Trophoblast cell (in vitro differentiated cells and primary cell): ENCODE data around the gene INO80E. TPM values are rescaled to one million over a fixed set of nuclear protein-coding genes. Genes with fewer than 3 reads are reported as not detected.

Experiments used
- DNase-seq, 2 donors: peaks; one replicate each; pipeline ENCODE4 v3.0.0-alpha.2; 2016
- H2AFZ ChIP-seq: 2 replicates; pipeline ENCODE4 v1.6.1; 2013; ENCODE audit warnings: low read length, moderate library complexity, mild to moderate bottlenecking; ENCODE audit not compliant: insufficient read depth, poor library complexity
- H2AK5ac ChIP-seq: 2 replicates; pipeline ENCODE4 v1.6.1; 2013; ENCODE audit warnings: mild to moderate bottlenecking, low read length
- H2BK120ac ChIP-seq: 2 replicates; pipeline ENCODE4 v1.6.1; 2013; ENCODE audit warnings: low read length, mild to moderate bottlenecking, moderate library complexity; ENCODE audit not compliant: insufficient read depth, poor library complexity
- H2BK12ac ChIP-seq: 2 replicates; pipeline ENCODE4 v1.6.1; 2013; ENCODE audit warnings: mild to moderate bottlenecking, low read length, moderate library complexity
- H2BK5ac ChIP-seq: 2 replicates; pipeline ENCODE4 v1.6.1; 2013; ENCODE audit warnings: low read length, low read depth, moderate library complexity, mild to moderate bottlenecking; ENCODE audit not compliant: poor library complexity
- H3K14ac ChIP-seq: 2 replicates; pipeline ENCODE4 v1.6.1; 2013; ENCODE audit warnings: mild to moderate bottlenecking, low read length
- H3K18ac ChIP-seq: 2 replicates; pipeline ENCODE4 v1.6.1; 2013; ENCODE audit warnings: mild to moderate bottlenecking, low read length
- H3K23ac ChIP-seq: 2 replicates; pipeline ENCODE4 v1.6.1; 2013; ENCODE audit warnings: low read length
- H3K27ac ChIP-seq: 2 replicates; pipeline ENCODE4 v1.5.1; 2013; ENCODE audit warnings: low read depth, mild to moderate bottlenecking, inconsistent platforms, low read length, moderate library complexity
- H3K27me3 ChIP-seq: 2 replicates; pipeline ENCODE4 v1.6.1; 2013; ENCODE audit warnings: inconsistent platforms, mild to moderate bottlenecking, low read length, moderate library complexity; ENCODE audit not compliant: insufficient read depth
- H3K36me3 ChIP-seq, 2 experiments: 1 replicate in 1 of 2; 2 replicates in 1 of 2; pipeline ENCODE4 v1.6.1; 2013; ENCODE audit warnings: low read length in 2 of 2, mild to moderate bottlenecking in 2 of 2, moderate library complexity in 1 of 2; ENCODE audit not compliant: insufficient read depth in 2 of 2, control insufficient read depth in 1 of 2
- H3K4ac ChIP-seq: 2 replicates; pipeline ENCODE4 v1.6.1; 2013; ENCODE audit warnings: low read depth, mild to moderate bottlenecking, low read length, moderate library complexity
- H3K4me1 ChIP-seq, 2 experiments: 1 replicate in 1 of 2; 2 replicates in 1 of 2; pipeline ENCODE4 v1.6.1; 2013; ENCODE audit warnings: low read length in 2 of 2, mild to moderate bottlenecking in 2 of 2, moderate library complexity in 1 of 2; ENCODE audit not compliant: insufficient read depth in 2 of 2, control insufficient read depth in 1 of 2
- H3K4me2 ChIP-seq: 2 replicates; pipeline ENCODE4 v1.6.1; 2013; ENCODE audit warnings: inconsistent platforms, mild to moderate bottlenecking, low read length, moderate library complexity
- H3K4me3 ChIP-seq: 2 replicates; pipeline ENCODE4 v1.5.1; 2013; ENCODE audit warnings: mild to moderate bottlenecking, low read depth, low read length, inconsistent platforms
- H3K79me1 ChIP-seq: one replicate; pipeline ENCODE4 v1.6.1; 2013; ENCODE audit warnings: low read length
- H3K79me2 ChIP-seq: 2 replicates; pipeline ENCODE4 v1.6.1; 2013; ENCODE audit warnings: low read length, mild to moderate bottlenecking; ENCODE audit not compliant: control insufficient read depth, insufficient read depth, poor library complexity
- H3K9ac ChIP-seq: 2 replicates; pipeline ENCODE4 v1.6.1; 2013; ENCODE audit warnings: mild to moderate bottlenecking, low read length
- H3K9me3 ChIP-seq: 2 replicates; pipeline ENCODE4 v1.6.1; 2013; ENCODE audit warnings: low read depth, mild to moderate bottlenecking, control low read depth, inconsistent platforms, low read length; ENCODE audit not compliant: insufficient read depth
- H4K12ac ChIP-seq: 2 replicates; pipeline ENCODE4 v1.6.1; 2013; ENCODE audit warnings: low read depth, mild to moderate bottlenecking, low read length, moderate library complexity
- H4K8ac ChIP-seq: 2 replicates; pipeline ENCODE4 v1.6.1; 2013; ENCODE audit warnings: low read depth, mild to moderate bottlenecking, low read length, moderate library complexity
- H4K91ac ChIP-seq: one replicate; pipeline ENCODE4 v1.6.1; 2013; ENCODE audit warnings: low read depth, mild to moderate bottlenecking, low read length, moderate library complexity
- WGBS: extraction: QIAGEN DNeasy Blood & Tissue Kit; methylation state at CpG from one replicate; pipeline ENCODE4 v1.1.7; 2013; ENCODE audit warnings: missing lambda C conversion rate; ENCODE audit not compliant: insufficient read length, insufficient coverage; ENCODE audit errors: extremely low coverage; 5-methylcytosine and 5-hydroxymethylcytosine counted together
- polyA plus RNA-seq: library from polyadenylated mRNA; stranded (reverse); fragments of 200-250 nt; gene quantifications from 2 replicates; pipeline ENCODE4 v1.2.3, GENCODE V29; 2013

The INO80E gene, protein sequence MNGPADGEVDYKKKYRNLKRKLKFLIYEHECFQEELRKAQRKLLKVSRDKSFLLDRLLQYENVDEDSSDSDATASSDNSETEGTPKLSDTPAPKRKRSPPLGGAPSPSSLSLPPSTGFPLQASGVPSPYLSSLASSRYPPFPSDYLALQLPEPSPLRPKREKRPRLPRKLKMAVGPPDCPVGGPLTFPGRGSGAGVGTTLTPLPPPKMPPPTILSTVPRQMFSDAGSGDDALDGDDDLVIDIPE
- 47.0 and 48.1 TPM in 2 replicates for polyA plus RNA-seq

DNA sequence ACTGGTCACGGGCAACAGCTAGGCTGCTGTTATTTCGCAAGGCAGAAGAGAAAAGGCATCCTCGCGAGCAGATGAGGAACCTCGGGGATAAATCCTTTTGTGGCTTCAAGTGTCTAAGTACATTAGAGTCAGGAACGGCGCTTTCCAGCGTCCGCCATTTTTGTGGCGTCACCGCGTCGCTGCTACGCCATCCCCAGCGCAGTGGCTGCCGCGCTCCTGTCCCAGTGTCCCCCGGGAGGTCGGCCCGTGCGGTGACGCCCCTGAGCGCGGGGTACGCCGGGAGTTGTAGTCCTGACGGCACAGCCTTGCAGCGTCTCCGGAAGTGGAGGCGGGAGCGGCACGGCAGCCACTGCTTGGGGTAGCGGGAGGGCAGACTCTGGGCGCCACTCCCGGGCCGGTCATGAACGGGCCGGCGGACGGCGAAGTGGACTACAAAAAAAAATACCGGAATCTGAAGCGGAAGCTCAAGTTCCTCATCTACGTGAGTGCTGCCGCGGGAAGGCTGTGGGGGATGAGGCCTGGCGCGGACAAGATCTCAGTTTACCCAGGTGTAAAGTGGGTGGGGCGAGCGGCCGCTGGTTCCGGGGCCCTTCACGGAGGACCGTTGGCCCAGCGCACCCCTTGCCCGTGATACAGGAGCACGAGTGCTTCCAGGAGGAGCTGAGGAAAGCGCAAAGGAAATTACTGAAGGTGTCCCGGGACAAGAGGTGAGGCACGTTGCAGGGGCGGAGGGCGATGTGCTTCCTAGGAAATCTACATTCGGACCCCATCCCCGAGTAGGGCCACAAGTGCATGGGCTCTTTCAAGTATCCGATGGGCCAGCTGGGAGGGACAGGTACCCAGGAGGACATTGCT, at the start of gene INO80E:
Gene INO80E (plus strand): TSS at position 331 of the 855 bp plus-strand sequence. CDS start 70 bp downstream, at position 401.
- Histone ChIP-seq H3K9ac (peak within 1 kb of the TSS; percentile 86), H3K27me3 (no peaks in the 10 kb centered on the region), H4K12ac (peak within 1 kb of the TSS; percentile 84), H3K4ac (peak within 1 kb of the TSS; percentile 52), H3K36me3 (peaks cover 33 to 40% of the 10 kb centered on the region in 2 experiments), H3K14ac (peak within 1 kb of the TSS; percentile 78), H3K18ac (peak within 1 kb of the TSS; percentile 76), H4K8ac (peak within 1 kb of the TSS; percentile 96), H2AFZ (peak within 1 kb of the TSS; percentile 89), H2BK5ac (peak within 1 kb of the TSS; percentile 62), H3K9me3 (no peaks in the 10 kb centered on the region), H2BK120ac (peak within 1 kb of the TSS; percentile 24), H2BK12ac (no peak within 1 kb of the TSS), H3K4me1 (peaks cover 8 to 9% of the 10 kb centered on the region in 2 experiments), H2AK5ac (peak within 1 kb of the TSS; percentile 34), H3K4me2 (peak within 1 kb of the TSS; percentile 82), H3K79me2 (peaks cover 7% of the 10 kb centered on the region), H3K4me3 (peak within 1 kb of the TSS; percentile 85), H3K23ac (no peak within 1 kb of the TSS), H3K79me1 (peaks cover 11% of the 10 kb centered on the region), H4K91ac (peak within 1 kb of the TSS; percentile 80), H3K27ac (peak within 1 kb of the TSS; percentile 53)
- peak; percentile 99 for DNase-seq
- no CpG with 5 or more reads among the region's 65 CpGs for WGBS

DNA sequence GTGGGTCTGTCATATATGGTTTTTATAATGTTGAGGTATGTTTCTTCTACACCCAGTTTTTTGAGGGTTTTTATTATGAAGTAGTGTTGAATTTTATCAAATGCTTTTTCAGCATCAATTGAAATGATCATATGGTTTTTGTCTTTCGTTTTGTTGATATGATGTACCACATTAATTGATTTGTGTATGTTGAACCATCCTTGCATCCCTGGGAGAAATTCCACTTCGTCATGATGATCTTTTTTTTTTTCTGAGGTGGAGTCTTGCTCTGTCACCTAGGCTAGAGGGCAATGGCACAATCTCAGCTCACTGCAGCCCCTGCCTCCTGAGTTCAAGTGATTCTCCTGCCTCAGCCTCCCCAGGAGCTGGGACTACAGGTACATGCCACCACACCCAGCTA, 48.1 kb upstream of the INO80E start:
- H2BK120ac ChIP-seq: no peak overlapping the region
- H3K27me3 ChIP-seq: no peaks in the 10 kb centered on the region
- no peaks in the 10 kb centered on the region for H3K36me3 ChIP-seq
- H4K12ac ChIP-seq: no peak overlapping the region
- H4K8ac ChIP-seq: no peak overlapping the region
- DNase-seq: no peak
- no peak overlapping the region for H2AK5ac ChIP-seq
- WGBS: no CpG with 5 or more reads among the region's 2 CpGs
- H2BK12ac ChIP-seq: no peak overlapping the region
- H2BK5ac ChIP-seq: no peak overlapping the region
- peaks cover 15% of the 10 kb centered on the region for H3K79me1 ChIP-seq
- peaks cover 1% of the 10 kb centered on the region for H3K79me2 ChIP-seq
- no peaks in the 10 kb centered on the region for H3K9me3 ChIP-seq
- H3K18ac ChIP-seq: no peak overlapping the region
- H3K4me3 ChIP-seq: no peak overlapping the region
- H3K14ac ChIP-seq: no peak overlapping the region
- H3K4ac ChIP-seq: no peak overlapping the region
- H3K4me1 ChIP-seq: peaks cover 0 to 21% of the 10 kb centered on the region in 2 experiments
- H3K27ac ChIP-seq: no peak overlapping the region
- no peak overlapping the region for H2AFZ ChIP-seq
- H3K4me2 ChIP-seq: no peak overlapping the region
- H3K9ac ChIP-seq: no peak overlapping the region
- H4K91ac ChIP-seq: no peak overlapping the region
- no peak overlapping the region for H3K23ac ChIP-seq

DNA sequence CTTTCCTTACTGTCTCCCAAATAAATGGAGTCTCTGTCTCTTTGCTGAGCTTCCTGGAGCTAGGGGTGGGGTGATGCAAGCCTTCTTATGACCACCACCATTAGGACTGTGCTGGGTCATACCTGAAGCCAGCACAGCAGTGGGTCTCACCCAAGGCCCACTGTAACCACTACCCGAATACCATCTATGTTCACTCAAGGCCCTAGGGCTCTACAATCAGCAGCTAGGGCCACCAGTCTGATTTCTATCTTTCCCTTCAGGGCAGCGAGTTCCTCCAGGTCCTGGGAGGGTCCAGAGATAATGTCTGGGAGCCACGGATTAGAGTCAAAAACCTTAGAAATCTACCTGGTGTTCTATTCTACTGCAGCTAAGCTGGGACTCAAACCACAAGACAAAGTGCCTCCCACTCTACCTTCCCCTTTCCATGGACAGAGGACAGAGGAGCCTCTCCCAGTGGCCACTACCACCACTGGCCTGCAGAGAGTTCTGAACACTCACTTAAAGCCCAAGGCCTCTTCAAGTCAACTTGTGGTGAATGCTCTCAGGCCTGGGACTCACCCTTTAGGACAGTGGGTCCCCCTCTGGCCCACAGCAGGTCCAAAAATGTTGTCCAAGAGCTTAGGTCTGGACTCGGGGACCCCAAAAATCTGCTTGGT, 45.1 kb upstream of the INO80E start:
- Histone ChIP-seq H4K91ac (peak overlapping the region; percentile 37), H2BK12ac (no peak overlapping the region), H2AK5ac (no peak overlapping the region), H3K4ac (no peak overlapping the region), H3K27me3 (no peaks in the 10 kb centered on the region), H3K23ac (no peak overlapping the region), H3K4me3 (no peak overlapping the region), H2BK5ac (peak overlapping the region; percentile 18), H3K18ac (no peak overlapping the region), H3K4me1 (peaks cover 0 to 10% of the 10 kb centered on the region in 2 experiments), H3K4me2 (no peak overlapping the region), H3K9ac (no peak overlapping the region), H2BK120ac (no peak overlapping the region), H3K27ac (peak overlapping the region; percentile 72), H3K14ac (peak overlapping the region; percentile 10), H3K79me1 (peaks cover 5% of the 10 kb centered on the region), H3K9me3 (no peaks in the 10 kb centered on the region), H3K36me3 (no peaks in the 10 kb centered on the region), H2AFZ (no peak overlapping the region), H3K79me2 (no peaks in the 10 kb centered on the region), H4K12ac (no peak overlapping the region), H4K8ac (no peak overlapping the region)
- peak; percentile 77 to 78 for DNase-seq
- WGBS: no CpG with 5 or more reads among the region's 4 CpGs

DNA sequence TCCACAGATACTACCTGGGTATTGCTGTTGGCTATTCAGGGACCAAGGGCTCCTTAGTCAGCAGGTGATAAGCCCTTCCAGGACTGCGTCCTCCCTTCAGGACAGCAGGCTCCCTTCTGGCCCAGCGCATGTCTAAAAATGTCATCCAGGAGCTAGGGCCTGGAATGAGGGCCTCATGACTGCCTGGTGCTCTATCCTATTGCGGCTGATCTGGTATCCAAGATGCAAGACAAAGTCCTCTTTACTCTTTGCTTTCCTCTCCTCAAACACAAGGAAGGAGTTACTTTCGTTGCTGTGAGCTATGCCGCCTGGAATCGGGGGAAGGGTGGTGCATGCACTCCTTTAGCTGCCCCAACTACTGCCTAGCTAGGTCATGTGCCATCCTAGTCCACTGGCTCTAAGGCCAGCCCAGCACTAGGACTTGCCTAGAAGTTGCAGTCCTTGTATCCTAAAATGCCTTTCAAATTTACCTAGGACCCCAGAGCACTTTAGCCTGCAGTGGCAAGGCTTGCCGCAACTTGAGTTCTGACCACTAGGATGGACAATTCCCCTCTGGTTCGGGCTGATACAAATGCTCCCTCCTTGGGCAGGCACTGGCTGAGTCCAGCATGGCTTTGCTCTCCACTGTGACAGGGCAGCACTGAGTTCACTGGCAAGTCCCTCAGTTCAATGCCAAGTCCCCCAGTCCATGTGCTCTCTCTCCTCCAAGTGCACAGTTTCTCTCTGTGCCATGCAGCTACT, 44.2 kb upstream of the INO80E start:
- no peak overlapping the region for H2BK120ac ChIP-seq
- WGBS: no CpG with 5 or more reads among the region's 8 CpGs
- peaks cover 5% of the 10 kb centered on the region for H3K79me1 ChIP-seq
- H4K91ac ChIP-seq: peak overlapping the region; percentile 1
- no peak overlapping the region for H4K8ac ChIP-seq
- peak in 1 of 2 donors; percentile 23 for DNase-seq
- H3K4ac ChIP-seq: no peak overlapping the region
- no peak overlapping the region for H2BK5ac ChIP-seq
- no peaks in the 10 kb centered on the region for H3K27me3 ChIP-seq
- no peak overlapping the region for H3K14ac ChIP-seq
- H4K12ac ChIP-seq: no peak overlapping the region
- H3K9ac ChIP-seq: no peak overlapping the region
- H3K18ac ChIP-seq: no peak overlapping the region
- no peak overlapping the region for H3K23ac ChIP-seq
- H2BK12ac ChIP-seq: peak overlapping the region; percentile 42
- H3K9me3 ChIP-seq: no peaks in the 10 kb centered on the region
- H3K4me2 ChIP-seq: no peak overlapping the region
- H3K27ac ChIP-seq: no peak overlapping the region
- no peak overlapping the region for H3K4me3 ChIP-seq
- H2AK5ac ChIP-seq: no peak overlapping the region
- H3K36me3 ChIP-seq: no peaks in the 10 kb centered on the region
- H3K79me2 ChIP-seq: no peaks in the 10 kb centered on the region
- H3K4me1 ChIP-seq: peaks cover 0 to 10% of the 10 kb centered on the region in 2 experiments
- H2AFZ ChIP-seq: no peak overlapping the region
